Stimulated activated CD8-positive, alpha-beta memory T cell treated with anti-CD3 and anti-CD28 coated beads, Interleukin-2, amount 100 ng/mL, for 48 hours (primary cell): ENCODE results near the gene TBXA2R.
"Not testable (repeated sequence)": the region's sequence is repeated elsewhere in the genome, so short reads cannot be mapped to it uniquely, and the experiment has no call there.

Source experiments
- DNase-seq, 2 donors: peaks; one replicate each; pipeline ENCODE4 v3.0.0-alpha.2; 2020; ENCODE audit warnings: low read depth in 2 of 2

Gene TBXA2R

DNA sequence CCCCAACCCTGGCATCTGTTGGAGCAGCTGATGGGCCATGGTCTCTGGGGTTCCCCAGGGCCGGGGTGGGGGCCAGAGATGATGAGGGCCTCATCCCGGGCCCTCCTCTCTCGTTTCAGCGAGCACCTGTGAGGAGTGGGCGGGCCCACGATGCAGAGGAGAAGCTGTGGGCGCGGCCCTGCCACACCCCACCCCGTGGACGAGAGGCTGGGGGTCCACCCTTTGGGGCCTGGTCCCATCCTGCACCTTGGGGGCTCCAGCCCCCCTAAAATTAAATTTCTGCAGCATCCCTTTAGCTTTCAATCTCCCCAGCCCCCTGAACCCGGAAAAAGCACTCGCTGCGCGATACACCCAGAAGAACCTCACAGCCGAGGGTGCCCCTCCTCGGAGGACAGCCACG, 28.3 kb downstream of the TBXA2R start:
- DNase-seq: no peak

DNA sequence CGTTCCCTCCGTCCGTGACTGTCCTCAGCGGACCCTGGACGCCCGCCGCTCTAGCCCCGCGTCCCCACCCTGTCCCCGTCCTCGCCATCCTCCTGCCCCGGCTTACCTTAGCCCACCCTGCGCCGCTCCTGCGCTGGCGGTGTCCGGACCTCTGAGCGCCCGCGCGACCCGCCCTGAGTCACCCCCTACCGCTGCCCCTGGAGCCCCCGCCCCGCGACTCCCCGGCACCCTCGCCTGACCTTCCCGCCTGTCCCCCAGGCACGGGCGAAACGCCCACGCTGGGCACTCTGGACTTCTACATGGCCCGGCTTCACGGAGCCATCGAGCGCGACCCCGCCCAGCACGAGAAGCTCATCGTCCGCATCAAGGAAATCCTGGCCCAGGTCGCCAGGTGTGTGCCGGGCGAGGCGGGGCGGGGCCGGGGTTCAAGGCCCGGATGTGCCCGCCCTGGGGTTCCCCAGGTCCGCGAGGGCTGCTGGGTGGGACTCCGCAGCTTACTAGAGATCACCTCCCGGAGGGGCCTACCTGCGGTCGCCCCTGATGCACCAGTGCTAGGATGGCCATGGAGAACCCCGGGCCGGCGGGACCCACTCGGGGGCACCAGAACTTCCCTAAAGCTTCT, 28.8 kb downstream of the TBXA2R start:
- no peak for DNase-seq

DNA sequence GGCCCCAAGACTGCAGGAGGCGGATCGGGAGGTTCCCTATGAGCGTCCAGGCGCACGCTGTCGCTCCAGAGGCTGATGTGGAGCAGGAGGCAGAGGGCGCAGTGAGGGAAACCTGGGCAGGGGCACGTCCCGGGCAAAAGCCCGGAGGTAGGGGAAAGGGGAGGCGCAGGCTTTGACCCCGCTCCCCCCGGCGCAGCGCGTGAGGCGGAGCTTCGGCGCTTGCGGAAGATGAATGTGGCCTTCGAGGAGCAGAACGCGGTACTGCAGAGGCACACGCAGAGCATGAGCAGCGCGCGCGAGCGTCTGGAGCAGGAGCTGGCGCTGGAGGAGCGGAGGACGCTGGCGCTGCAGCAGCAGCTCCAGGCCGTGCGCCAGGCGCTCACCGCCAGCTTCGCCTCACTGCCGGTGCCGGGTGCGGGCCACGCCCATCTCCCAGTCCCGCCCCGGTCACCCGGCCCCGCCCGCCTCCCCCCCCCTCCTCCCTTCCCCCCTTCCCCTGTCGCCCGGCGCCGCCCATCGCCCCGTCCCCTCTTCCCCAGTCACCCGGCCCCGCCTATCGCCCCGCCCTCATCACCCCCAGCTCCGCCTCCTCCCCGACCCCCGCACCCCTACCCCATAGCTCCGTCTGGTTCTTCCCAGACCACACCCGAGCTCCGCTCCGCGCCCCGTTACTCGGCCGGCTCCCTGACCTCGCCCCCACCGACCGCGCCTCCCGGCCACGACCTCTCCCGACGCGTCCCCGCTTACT, 29.8 kb downstream of the TBXA2R start:
- DNase-seq: no peak

DNA sequence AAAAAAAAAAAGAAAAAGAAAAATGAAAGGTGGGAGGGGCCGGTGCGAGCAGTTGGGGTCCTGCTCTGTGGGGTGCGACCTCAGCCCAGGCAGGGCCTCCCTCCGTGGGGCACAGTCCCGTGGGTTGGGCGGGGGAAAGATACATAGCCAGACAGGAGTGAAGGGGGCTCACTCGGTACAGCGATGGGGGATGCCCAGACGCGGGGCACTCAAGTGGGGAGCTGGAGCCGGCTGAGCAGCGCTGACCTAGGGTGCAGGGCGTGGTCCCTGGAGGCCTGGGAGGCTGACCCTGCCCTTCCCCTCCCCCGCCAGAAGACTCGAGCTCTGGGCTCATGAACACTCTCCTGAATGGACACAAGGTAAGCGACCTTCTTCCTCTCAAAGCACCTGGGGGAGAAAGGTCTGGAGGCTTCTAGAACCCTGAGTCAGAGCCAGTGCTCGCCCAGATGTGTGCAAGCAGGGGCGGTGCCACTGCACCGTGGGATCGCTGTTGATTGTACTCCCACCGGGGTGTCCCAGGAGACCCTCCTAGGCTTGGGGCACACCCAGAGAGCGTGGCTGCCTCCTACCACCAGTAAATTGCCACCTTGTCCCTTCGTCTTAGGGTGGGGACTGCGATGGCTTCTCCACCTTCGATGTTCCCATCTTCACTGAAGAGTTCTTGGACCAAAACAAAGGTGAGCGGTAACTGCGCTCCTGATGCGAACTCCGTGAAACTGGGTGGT, 30.6 kb downstream of the TBXA2R start:
- no peak for DNase-seq

DNA sequence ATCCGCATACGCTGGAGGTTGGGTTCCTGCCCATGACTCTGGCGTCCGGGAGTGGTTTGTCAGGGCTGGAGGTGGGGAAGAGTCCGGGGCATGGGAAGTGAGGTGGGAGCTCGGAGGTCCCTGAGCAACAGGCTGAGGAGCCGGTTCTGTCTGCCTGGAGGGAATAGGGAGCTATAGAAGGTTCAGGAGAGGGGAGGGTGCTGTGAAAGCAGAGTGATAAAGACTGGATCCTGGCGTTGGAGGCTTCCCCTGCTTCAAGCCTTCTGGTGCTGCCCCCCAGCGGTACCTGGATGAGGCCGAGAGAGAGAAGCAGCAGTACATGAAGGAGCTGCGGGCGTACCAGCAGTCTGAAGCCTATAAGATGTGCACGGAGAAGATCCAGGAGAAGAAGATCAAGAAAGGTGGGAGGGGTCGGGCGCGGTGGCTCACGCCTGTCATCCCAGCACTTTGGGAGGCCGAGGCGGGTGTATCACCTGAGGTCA, 31.4 kb downstream of the TBXA2R start:
- DNase-seq: no peak

DNA sequence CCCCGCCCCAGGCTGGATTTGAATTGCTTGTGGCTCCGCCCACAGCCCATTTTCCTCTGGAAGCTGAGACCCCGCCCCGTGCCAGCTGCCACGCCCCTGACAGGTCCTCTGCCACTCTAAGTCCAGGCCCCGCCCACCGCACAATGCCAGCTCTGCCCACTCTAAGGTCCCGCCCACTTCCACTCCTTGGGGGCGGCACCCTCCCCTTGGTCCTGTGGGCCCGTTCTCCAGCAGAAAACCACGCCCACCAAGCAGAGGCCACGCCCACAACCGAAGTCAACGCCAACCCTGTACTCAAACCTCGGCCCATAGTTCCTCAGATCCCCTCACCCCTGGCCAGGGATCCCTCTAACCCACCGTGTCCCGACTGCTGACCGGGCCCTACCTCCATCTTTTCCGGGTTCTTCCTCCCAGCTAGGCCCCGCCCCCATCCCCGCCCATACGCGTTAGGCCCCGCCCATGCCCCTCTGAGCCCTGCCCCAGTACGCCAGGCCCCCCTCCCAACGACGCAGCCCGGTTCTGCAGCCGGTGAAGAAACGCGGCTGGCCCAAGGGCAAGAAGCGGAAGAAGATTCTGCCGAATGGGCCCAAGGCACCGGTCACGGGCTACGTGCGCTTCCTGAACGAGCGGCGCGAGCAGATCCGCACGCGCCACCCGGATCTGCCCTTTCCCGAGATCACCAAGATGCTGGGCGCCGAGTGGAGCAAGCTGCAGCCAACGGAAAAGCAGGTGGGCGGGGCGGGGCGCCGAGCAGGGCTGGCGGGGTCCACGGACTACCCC, 32.6 kb downstream of the TBXA2R start:
- peak; percentile 88 to 97 for DNase-seq

DNA sequence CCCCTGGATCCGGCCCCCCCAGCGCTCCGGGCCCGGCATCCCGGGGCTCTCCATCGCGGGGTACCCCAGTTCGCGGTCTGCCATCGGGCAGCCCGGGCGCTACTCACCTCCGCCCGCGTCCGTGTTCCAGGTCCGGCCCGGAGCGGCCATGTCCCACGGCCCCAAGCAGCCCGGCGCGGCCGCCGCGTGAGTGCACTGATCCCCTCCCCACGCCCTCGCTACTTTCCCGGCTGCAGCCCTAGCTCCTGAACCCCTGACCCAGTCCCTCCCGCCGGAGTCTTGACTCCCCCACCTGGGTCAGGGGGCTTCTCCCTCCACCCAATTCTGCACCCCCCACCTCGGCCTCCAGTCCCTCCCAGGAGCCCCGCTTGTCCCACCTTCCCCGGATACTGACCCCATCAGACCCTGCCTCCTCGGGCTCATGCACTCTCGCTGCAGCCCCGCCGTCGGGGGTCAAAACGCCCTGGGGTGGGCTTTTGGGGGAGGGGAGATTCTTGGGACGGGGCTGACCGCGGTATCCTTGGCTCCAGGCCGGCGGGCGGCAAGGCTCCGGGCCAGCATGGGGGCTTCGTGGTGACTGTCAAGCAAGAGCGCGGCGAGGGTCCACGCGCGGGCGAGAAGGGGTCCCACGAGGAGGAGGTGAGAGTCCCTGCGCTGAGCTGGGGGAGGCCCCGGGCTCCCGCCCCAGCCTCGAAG, 33.4 kb downstream of the TBXA2R start:
- no peak for DNase-seq

DNA sequence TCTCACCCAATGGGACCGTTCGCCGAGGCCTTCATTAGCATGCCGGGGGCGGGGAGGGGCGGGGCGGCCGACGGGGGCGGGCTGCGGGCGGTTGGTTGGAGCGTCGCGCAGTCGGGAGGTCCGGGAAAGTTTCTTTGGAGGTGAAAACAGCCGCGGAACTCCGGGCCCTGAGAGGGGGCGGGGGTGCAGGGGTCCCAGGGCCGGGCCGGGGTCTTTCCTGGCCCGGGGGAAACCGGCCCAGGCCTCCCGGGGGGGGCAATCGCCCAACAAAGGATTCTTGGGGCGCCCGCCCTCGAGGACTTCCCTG, 33.9 kb downstream of the TBXA2R start, which contains the start of gene HMG20B:
Gene HMG20B (plus strand): TSS at position 90 of the 307 bp plus-strand sequence. CDS start 366 bp downstream, outside the sequence.
- no peak for DNase-seq

DNA sequence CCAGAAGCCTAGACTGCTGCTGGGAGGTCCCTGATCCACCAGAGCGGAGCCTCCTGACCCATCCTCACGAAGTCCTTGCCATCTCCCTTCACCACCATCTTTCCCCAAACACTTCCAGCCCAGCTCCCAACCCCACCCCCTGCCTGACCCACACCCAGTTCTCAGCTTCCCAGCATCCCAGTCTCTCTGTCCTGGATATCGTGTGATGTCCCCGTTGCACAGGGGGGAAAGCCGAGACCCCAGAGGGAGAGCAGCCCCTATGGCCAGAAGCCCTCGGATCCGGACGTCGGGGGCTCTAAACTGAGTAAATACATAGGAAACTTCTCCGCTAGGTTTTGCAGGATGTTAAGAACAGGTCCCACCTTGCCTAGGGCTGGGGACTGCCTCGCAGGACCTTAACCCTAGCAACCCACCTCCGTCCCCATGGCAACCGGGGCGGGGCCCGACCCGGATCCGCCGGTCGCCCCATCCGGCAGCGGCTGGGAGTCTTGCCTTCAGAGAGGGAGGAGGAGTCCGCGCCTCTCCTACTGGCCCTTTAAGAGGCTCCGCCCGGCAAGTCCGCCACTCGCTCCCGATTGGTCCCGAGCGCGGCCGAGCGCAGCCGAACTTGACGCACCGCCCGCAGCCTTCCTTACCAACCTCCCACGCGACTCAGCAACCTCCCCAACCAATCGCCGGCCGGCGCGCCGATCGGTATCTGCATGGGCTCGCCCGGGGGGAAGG, 34.4 kb downstream of the TBXA2R start:
- peak; percentile 99 for DNase-seq

DNA sequence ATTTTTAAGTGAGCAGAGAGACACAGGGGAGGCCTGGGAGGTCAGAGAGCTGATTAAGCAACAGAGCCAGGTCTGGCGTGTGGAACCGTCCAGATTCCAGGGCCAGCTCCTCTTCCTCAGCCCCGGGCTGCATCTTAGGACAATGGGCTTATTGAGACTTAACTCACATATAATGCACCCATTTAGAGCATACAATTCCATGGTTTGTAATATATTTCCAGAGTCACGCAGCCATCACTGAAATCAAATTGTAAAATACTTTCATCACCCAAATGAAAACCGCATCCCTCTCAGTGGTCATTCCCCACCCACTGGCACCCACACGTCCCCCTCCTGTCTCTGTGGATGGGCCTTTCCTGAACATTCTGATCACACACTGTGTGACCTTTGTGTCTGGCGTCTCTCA, 36.1 kb downstream of the TBXA2R start:
- no peak for DNase-seq

DNA sequence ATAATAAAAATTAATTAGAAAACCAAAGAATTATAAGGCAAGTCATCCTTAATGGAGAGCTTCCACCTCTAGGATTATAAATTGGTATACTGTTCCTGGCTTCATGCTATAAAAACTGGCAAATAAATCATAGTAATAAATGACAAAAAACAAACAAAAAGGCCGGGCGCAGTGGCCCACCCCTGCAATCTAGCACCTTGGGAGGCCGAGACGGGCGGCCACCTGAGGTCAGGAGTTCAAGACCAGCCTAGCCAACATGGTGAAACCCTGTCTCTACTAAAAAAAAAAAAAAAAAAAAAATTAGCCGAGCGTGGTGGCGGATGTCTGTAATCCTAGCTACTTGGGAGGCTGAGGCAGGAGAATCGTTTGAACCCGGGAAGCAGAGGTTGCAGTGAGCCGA, 36.6 kb downstream of the TBXA2R start:
- not testable (repeated sequence) for DNase-seq

DNA sequence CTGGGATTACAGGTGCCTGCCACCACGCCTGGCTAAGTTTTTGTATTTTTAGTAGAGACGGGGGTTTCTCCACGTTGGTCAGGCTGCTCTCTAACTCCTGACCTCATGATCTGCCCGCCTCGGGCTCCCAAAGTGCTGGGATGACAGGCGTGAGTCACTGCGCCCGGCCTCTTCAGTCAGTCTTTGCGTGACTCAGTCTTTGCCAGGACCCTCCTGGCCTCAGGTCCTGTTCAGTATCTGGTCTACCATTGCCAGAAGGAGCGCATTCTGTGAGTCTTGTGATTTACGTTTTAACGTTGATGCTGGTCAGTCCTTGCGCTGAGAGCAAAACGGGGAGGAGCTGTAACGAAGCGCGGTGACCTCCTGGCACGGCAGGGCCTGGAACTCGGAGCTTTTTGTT, 41.5 kb downstream of the TBXA2R start:
- no peak for DNase-seq

DNA sequence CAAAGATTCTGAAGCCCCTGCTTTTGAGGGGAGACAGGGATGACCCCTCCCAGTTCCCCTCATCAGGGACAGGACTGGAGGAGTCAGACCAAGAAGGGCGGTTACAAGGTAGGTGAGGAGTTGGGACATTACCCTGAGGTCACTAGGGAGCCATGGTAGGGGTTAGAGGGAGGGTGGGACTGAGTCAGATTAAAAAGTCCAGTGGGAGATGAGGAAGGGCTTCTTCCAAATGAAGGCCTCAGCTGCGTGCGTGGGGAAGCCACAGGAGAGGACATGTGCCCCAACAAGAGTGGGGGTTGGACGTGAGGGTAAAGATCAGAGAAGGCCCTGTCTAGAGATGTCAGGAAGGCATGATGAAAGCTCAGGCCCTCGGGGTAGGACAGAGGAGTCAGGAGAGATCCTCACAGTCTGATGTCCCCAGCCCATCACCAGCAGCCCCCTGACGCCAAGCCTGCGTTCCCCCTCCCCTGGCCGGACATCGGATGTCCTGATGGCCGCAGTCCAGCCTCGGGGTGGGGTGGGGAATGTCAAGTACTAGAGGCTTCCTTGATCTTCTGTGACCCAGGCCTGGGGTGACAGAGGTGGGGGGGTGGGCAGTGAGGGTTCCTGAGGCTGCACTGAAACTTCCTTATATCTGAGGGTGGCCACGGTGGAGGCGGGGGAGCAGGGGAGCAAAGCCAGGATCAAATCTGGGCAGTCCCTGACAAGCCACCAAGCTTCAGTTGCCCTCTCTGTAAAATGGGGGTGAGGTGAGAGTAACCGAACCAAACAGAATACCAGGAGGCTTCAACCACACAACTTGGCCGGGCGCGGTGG, 42.8 kb downstream of the TBXA2R start:
- DNase-seq: no peak

DNA sequence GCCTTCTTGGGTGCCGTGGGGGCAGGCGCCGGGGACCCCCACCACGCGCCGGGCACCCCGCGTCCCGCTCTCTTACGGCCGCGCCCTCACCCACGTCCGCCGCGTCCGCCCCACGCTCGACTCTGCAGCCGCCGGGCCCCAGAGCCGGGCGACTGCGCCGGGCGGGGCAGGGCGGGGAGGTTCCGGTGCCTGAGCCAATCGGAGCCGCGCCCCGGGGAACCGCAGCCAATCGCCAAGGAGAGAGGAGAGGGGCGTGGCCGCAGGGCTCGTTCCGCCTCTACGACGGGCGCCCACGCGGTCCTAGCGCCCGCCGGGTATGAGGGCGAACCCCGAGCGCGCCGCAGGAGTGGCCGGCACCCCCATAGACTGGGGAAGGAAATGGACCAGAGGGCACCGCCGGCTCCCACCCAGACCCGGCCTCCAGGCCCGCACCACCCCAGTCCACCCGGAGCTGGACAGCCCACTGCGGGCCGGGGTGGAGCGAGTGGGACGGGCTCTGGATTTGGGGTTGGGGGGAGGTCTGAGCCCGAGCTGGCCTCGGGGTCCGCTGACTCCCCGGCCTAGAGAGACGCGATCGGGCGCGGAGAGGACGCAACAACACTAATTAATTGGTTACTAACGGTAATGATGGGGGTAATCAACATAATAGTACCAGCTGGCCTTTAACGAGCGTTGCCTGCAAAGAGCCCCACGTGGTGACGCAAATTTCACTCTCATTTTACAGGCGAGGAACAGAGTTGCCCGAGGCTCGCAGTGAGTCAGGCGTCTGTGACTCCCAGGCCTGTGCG, 49.0 kb downstream of the TBXA2R start, which contains the start of gene MFSD12:
Gene MFSD12 (minus strand): TSS at position 126 of the 788 bp plus-strand sequence. CDS start 183 bp downstream, outside the sequence.
- DNase-seq: peak; percentile 95

DNA sequence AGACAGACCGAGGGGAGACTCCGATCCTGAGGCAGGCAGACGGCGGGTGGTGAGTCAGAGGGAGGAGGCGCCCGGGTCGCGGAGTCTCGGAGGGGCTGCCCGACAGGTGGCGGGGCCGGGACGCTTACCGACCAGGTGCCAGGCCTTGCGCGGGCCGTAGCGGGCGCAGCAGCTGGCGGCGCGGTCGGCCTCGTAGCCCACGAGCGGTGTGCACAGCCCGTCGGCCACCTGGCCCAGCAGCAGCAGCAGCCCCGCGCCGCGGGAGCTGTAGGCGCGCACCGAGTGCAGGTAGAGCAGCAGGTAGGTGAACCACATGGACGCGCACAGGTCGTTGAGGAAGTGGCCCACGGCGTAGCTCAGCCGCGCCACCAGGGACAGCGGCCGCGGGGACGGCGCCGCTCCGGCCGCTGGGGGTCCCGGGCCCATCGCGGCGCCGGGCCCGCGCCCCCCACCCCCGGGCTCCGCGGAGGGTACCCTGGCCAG, 49.7 kb downstream of the TBXA2R start:
- peak; percentile 55 to 57 for DNase-seq

DNA sequence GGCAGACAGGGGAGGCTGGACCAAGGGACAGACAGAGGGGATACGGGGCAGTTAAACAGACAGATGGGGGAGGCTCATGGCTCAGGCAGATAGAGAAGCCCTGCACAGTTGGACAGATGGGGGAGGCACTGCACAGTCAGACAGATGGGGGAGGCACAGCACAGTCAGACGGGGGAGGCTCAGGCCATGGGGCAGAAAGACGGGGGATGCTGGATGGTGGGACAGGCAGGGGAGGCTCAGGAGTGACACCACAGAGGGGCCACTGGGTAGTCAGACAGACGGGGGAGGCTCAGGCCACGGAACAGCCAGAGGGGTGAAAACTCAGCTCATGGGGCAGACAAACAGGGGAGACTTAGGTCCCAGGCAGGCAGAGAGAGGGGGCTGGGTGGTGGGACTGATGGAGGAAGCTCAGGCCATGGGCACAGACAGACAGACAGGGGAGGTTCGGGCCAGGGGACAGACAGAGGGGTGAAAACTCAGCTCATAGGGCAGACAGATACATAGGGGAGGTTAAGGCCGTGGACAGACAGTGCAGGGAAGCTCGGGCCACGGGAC, 50.2 kb downstream of the TBXA2R start:
- no peak for DNase-seq

DNA sequence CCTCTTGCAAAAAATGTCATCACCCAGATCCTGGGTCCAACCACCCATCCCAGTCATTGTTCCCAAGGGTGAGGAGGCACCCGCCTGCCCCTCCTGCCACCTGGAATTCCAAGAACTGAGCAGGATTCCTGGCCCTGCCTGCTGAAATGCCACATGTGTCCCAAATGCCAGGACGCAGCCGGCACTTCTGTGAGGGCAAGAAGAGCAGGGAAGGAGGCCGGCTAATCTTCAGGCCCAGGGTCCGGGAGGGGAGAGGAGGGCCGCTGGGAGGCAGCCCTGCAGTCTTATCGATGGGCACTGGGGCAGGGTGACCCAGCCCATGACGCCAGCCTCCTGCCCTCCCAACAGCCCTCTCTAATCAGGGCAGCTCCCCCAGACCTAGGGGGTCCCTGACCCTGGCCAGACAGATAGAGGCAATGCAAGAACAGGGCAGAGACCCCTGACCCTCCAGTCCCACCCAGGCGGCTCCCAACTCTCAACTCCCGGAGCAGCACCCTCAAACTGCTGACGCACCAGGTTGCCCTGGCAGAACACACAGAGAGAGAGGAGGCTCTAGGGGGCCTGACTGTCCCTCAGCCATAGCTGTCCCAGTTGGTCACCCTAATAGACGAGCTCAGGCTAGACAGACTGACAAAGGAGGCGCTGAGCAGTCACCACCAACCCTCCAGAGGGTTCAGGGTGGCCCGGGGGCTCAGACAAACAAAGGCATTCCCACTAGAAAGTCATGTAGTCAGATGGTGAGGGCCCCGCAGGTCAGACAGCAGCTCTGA, 50.8 kb downstream of the TBXA2R start:
- DNase-seq: no peak
